GM18519 (cell line): Measurements from ENCODE around the gene FLYWCH1.

Experiments used
- ATAC-seq: cut with Tn5 transposase; IDR thresholded peaks from one replicate; pipeline ENCODE4 v1.9.1; 2021; ENCODE audit warnings: mild to moderate bottlenecking, moderate library complexity; ENCODE audit not compliant: unreplicated experiment, low FRiP score

The FLYWCH1 gene

DNA sequence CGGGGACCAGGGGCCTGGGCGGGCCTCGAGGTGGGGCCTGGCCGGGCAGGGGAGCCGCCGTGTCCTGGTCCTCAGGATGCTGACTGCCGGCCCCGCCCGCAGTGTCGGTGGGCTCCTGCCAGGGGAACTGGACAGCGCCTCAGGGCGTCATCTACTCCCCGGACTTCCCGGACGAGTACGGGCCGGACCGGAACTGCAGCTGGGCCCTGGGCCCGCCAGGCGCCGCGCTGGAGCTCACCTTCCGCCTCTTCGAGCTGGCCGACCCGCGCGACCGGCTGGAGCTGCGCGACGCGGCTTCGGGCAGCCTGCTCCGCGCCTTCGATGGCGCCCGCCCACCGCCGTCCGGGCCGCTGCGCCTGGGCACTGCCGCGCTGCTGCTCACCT is 55.1 kb downstream of the FLYWCH1 start:
- no peak for ATAC-seq

DNA sequence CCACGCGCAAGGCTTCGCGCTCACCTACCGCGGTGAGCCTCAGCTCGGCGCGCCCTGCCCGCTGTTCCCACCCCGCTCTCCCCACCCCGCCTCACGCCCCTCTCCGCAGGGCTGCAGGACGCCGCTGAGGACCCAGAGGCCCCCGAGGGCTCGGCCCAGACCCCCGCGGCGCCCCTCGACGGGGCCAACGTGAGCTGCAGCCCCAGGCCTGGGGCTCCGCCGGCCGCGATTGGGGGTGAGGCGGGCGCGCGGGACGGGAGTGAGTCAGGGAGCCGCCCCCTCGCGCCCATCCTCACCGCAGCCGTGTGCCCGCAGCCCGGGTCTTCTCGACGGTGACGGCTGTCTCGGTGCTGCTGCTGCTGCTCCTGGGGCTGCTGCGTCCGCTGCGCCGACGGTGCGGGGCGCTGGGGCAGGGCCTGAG is 55.5 kb downstream of the FLYWCH1 start:
- no peak for ATAC-seq

DNA sequence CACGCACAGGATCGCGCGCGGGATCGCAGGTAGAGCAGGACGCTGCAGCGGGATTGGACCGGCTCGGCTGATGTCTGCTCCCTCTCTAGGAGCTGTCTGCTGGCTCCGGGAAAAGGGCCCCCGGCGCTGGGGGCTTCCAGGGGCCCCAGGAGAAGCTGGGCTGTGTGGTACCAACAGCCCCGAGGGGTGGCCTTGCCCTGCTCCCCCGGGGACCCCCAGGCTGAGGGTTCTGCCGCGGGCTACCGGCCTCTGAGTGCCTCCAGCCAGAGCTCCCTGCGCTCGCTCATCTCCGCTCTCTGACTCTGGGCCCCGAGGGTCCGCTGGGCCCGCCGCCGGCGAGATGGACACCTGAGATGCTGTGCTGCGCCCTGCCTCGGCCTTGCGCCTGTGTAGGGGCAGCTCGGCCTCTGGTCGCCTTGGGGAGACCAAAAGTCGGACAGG is 56.0 kb downstream of the FLYWCH1 start:
- ATAC-seq = no peak

DNA sequence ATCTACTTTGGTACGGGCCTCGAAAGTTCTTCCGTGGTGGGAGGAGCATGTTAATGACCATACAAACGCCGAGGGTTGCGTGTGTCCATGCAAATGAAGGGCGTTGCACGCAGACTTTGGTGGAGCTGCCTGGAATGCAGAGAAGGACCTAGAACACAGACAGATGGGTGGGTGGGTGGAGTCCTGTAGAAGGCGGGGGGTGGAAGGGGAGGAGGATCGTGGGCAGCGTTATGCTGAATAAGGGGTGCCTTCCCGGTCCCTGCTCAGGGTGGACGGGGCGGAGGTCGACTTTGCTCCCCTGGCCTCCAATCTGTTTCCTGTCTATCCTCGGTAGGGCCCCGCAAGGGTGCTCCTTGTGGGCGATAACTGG is 56.6 kb downstream of the FLYWCH1 start:
- no peak for ATAC-seq

DNA sequence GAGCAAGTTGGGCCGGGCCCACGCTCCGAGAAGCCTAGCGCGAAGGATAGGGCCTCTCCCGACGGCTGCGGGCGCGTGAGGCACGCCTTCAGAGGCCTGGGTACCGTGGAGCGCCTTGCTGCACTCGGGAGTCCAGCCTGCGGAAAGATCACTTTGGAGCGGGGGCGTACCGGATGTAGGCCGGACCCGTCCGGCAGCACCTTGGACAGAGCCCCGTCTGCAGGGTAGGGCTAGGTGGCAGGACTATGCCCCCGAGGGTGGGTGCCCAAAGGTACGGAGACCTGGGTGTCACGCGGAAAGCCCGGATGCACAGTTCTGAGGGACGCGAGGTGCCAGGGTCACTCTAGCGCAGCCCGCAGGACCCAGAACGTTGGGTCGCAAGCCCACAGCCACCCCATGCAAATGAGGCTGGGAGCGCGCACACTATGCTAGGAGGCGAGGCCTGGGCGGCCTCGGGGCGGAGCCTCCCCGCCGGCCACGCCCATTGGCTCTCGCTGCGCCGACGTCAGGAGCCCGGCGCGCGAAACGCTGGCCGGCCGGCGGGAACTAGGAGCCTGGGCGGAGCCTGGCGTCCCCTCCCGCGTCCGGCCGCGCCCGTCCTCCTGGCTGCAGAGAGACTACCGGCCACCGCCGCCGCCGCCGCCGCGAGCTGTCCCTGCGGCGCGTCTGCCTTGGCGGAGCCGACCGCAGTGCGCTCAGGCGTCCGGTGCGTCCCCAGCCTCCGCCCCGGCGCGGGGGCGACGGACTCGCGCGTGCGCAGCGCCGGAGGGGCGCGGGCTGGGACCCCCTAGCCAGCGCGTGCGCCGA is 57.2 kb downstream of the FLYWCH1 start, which contains the start of gene PAQR4:
Gene PAQR4, plus strand, starts transcription at position 611 of the 807 bp plus-strand sequence. CDS start 327 bp downstream, outside the sequence.
- peak; percentile 43 for ATAC-seq

DNA sequence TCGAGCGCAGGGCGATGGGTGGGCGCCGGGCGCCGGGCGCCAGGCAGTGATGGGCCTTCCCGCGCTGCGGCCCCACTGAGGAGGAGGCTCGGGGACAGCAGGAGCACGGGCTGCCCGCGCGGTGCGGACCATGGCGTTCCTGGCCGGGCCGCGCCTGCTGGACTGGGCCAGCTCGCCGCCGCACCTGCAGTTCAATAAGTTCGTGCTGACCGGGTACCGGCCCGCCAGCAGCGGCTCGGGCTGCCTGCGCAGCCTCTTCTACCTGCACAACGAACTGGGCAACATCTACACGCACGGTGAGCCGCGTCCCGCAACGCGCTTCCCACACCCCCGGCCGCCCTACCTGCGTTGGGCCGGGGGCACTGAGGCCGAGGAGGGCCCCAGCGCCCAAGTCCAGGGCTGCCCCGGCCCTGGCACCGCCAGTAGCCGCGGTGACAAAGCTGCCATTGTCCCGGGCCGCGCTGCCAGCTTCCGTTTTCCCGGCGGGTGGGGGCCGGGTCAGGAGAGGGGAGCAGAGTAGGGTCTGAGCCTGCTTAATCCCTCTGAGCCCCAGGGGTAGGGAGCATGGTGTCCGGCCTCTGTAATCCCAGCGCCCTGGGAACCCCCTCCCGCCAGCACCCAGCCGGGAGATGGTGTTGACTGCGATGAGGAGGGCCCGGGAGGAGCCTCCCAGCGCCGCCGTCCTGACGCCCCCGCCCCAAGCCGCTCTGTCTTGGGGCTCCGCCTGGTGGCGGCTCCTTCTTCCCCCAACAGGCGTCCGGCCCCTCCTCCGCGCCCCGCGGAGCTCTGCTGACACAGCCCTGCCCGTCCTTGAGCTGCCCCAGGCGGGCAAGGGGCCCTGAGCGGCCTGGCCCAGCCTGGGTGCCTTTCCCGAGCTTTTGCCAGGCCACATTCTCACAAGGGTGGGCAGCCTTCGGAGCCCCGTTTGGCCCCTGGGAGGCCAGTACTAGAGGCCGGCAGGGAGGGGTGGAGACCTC is 58.1 kb downstream of the FLYWCH1 start:
- ATAC-seq = no peak

DNA sequence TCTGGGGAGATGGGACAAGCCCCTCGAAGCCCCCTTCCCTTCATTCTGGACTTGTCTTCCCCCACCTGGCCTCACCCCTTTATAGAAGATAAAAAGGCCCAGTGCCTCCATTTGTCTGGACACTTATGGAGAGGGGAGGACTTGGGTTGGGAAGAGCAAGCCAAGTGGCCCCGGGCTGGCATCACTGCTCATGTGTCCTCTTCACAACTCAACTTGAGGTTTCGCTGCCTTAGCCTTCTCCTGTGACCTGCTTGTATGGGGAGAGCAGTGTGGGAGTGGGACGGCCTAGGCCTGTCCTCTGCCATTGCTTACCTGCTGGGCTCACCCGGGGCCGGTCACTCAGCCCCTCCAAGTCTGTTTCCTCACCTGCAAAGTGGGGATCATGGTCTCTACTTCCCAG is 58.8 kb downstream of the FLYWCH1 start:
- no peak for ATAC-seq

DNA sequence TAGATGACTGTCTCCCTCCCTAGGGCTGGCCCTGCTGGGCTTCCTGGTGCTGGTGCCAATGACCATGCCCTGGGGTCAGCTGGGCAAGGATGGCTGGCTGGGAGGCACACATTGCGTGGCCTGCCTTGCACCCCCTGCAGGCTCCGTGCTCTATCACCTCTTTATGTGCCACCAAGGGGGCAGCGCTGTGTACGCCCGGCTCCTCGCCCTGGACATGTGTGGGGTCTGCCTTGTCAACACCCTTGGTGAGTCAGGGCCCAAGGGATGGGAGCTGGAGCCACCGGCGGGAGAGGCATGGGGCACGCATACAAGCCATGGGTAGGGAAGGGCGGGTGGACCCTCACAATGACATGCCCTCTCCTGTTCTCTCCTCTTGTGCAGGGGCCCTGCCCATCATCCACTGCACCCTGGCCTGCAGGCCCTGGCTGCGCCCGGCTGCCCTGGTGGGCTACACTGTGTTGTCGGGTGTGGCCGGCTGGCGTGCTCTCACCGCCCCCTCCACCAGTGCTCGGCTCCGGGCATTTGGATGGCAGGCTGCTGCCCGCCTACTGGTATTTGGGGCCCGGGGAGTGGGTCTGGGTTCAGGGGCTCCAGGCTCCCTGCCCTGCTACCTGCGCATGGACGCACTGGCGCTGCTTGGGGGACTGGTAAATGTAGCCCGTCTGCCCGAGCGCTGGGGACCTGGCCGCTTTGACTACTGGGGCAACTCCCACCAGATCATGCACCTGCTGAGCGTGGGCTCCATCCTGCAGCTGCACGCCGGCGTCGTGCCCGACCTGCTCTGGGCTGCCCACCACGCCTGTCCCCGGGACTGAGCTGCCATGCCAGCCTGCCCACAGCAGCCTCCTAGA is 59.6 kb downstream of the FLYWCH1 start:
- no peak for ATAC-seq

DNA sequence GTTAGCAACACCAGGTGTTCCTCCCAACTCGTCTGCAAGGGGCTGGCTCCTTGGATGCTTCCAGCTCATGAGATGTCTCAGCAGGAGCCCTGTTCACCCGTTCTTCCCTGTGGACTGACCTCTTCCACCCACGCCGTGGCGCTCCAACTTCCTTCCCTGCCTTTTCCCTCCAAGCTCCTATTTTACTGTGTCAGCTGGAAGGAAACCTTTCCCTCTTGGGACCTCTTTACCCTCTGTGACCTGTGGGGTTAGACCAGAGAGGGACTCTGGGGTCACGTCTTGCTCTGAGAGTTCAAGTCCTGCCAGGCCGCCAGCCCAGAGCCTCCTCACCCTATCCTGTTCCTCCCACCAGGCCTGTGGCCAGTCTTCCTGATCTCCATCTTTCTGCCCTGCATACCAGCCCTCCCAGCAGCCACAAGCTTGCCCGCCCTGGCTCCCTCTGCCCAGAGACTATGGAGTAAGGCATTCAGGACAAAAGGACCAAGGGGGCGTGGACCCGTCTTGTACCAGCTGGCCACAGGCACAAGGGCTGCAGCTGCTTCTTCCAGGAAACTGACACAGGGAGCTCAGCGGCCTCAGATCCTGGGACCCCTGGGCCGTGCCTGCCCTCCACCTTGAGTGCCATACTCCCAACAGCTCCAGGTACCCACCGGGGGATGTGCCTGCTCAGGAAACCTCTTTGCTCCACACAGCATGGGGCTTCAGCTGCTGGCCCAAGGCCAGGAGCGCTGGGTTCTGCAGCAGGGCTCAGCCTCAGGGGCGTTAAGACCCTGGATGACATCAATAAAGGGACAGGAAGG is 60.5 kb downstream of the FLYWCH1 start:
- ATAC-seq = no peak

DNA sequence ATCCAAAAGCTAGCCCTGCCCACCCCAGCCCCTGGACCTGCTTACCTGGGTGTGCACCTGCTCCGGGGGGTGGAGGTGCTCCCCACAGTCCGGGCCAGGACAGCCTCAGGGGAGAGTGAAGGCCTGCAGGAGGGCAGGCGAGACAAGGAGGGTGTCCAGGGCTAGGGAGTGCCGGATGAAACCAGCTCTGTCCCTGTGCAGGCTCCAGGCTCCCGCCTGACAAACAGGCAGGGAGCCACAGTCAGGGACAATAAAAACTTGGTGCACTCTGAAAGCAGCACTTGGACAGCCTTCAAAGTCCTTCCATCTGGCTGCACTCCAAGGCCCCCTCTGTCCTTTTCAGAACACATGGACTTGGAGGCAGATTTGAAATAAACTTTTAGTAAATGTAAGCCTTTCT is 61.4 kb downstream of the FLYWCH1 start:
- ATAC-seq = no peak

DNA sequence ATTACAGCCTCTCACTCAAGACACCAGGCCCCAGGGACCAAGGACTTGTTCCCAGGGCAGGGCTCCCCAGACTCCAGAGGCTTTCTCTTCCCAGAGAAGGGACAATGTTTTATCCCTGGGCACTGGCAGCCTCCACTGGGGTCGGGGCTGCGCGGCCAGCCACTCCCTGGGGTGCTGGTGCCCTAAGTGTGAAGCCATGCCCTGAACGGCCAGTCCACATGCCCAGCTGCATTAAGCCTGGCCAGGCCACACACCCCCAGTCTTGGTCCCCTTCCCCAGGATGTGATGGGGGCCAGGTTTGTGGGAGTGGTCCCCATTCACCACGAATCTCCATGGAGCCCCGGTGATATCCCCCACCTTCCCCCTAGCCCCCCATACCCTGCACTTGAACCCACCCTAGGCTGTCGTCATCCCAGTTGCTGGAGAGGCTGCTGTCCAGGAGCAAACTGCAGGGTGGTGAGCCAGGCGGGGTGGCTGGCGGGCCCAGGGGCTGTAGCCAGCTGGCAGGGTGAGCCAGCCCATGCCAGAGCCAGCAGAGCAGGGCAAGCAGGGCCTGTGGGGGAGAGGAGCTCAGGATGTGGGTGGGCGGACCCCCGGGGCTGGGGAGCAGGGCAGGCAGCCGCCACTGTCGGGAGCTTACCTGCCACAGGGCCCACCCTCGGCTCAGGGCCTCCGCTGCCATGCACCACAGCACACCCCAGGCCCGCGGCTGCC is 62.0 kb downstream of the FLYWCH1 start:
- ATAC-seq = no peak

DNA sequence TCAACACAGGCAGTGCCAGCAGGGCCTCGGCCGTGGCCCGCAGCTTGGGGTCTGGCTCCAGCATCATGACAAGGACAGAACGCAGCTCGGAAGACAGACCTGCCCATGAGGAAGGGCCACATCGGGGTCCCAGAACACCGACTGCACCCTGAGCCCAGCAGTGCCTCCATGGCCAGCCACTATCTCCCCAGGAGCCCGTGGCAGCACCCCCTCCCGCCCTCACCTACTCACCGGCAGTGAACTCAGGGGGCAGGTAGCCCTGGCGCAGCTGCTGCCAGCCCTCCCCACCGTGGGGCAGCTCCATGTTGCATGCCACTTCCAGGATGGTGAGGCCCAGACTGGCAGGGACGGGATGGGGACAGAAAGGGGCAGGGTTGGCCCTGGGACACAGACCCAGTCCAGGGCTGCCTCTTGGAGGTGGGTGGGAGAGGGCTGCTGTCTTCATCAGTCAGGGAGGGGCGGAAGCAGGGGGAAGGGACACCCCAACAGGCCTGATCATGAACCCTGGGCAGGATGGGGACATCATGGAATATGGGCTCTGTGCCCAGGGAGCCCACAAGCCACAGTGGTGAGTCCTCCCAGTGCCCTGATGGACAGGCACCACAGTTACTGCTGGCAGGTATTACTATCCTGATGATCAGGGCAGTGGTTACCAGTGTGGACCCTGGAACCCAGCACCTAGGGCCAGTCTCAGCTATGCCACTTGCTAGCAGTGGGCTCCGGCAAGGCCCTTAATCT is 62.8 kb downstream of the FLYWCH1 start:
- ATAC-seq = no peak

DNA sequence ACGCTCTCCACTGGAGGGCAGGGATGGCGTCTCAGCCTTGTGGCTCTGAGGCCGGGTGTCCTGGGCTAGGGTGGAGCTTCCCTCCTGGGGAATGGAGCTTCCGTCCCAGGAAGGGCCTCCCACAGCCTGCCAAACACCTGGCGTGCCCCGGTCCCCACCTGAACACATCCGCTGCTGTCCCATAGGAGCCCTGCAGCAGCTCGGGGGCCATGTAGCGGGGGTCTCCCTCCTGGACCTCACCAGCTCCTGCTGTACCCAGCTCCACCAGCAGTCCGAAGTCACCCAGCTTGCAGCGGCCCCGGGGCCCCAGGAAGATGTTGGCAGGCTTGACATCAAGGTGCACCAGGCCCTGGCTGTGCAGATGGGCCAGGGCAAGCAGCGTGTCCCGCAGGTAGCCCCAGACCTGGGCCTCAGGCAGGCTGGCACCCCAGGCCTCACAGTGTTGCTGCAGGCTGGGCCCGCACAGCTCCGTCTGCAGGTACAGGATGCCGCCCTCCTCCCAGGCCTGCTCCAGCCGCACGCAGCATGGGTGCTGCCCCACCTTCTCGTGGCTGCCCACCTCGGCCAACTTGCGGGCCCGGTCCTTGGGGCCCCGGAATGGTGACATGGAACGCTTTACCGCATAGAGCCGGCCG is 63.5 kb downstream of the FLYWCH1 start:
- ATAC-seq = no peak

DNA sequence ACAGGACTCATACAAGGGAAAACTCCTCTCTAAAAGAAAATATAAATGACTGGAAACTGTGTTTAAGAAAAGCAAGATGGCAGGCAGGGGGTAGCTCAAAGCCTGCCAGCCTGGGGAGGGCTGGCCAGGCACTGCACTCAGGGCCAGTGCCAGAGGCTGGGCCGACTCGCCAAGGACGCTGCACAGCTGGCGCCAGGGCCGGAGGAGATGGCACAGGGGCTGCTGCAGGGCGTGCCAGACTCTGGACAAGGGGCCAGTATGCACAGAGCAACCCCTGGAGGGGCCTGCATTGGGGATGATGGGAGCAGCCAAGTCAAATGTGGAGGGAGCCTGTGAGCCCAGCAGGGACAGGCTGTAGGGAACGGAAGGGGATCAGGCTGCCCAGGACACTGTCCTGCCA is 64.5 kb downstream of the FLYWCH1 start:
- ATAC-seq = no peak

DNA sequence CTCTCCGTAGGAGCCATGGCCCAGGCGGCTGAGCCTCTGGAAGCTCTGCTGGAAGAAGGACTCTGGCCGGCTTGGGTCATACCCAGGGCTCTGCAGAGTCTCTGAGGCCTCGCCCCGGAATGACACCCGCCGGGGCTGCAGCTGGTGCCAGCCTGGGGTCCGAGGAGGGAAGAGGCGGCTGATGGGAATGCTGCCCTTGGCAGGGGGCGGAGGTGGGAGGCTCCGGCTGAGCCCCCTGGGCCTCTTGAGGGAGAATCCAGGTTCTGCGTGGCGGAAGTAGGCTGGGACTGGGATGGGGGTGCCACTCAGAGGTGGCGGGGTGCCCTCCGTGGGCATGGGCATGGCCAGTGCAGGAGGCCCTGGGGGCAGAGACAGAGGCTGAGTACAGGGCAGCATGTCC is 64.9 kb downstream of the FLYWCH1 start:
- no peak for ATAC-seq

DNA sequence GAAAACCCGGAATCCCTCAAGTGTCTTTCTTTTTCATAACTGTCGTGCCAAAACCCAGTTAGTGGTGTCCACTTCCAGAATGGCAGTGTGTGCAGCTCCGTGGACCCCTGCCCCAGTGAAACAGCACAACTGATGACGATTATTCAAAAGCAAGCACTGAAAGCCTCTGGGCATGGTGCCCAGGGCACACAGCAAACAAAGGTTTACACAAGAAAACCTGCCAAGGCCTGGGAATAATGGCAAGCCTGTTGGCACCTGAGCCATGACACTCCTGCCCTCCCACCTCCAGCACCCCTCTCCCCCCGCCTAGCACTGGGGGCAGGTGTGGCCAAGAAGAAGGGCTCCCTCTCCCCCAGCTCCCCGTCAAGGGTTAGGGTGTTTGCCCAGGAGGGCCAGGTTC is 65.7 kb downstream of the FLYWCH1 start:
- ATAC-seq = no peak

DNA sequence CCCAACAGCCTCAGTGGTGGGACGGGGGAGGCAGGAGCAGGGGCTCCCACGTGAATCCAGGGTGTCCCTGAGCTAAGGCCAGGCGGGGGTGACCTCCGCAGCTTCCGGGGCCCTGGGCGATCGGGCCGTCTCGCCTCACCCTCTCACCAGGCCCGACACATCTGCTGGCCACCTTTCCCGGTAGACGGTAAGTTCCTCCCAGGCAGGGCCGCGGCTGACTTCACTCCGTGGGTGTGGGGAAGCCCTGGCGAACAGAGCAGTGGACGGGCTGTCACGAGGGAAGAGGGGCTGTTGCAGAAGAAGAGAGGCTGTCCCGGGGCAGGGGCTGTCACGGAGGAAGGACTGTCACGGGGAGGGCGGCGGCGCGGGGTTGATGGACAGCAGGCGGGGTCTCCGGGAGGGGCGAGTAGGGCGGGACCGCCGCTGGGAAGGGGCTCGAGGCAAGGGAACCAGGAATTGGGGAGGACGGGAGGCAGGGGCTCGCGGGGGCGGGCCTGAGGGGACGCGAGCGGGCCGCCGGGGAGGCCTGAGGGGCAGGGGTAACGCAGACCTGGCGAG is 68.0 kb downstream of the FLYWCH1 start:
- ATAC-seq = no peak
